Esophagus squamous epithelium (tissue), 5 donors: ENCODE measurements around the gene ACSS2. TPM values are rescaled to one million over a fixed set of nuclear protein-coding genes. Genes with fewer than 3 reads are reported as not detected.

Experiments
- DNase-seq: peaks from one replicate; lab custom pipeline; 2025; lab: John Stamatoyannopoulos, UW
- H3K27ac ChIP-seq, 4 donors: fragments of 200-600 bp; sonication (generic); one replicate each; pipeline ENCODE4 v1.5.1; 2016 to 2019; ENCODE audit warnings: mild to moderate bottlenecking in 1 of 4
- H3K27me3 ChIP-seq, 4 donors: fragments of 200-600 bp; sonication (generic); 1 replicate in 3 of 4; 2 replicates in 1 of 4; pipeline versions ENCODE4 v1.5.1 to v1.6.0; 2017 to 2021; ENCODE audit warnings: antibody characterized with exemption in 1 of 4
- H3K36me3 ChIP-seq, 3 donors: fragments of 200-600 bp; sonication (generic); one replicate each; pipeline ENCODE4 v1.5.1; 2016 to 2019
- H3K4me1 ChIP-seq, 3 donors: fragments of 200-600 bp; sonication (generic); one replicate each; pipeline ENCODE4 v1.5.1; 2017 to 2019
- H3K4me3 ChIP-seq, 4 donors: fragments of 200-600 bp; sonication (generic); 1 replicate in 3 of 4; 2 replicates in 1 of 4; pipeline ENCODE4 v1.5.1; 2016 to 2019; ENCODE audit warnings: mild to moderate bottlenecking in 2 of 4, moderate library complexity in 1 of 4
- H3K9me3 ChIP-seq, 3 donors: fragments of 200-600 bp; sonication (generic); one replicate each; pipeline ENCODE4 v1.5.1; 2016 to 2019
- POLR2A ChIP-seq, 4 donors: fragments of 450-650 bp; IDR thresholded peaks; one replicate each; pipeline ENCODE4 v1.6.1; 2017; ENCODE audit warnings: antibody characterized with exemption in 4 of 4, mild to moderate bottlenecking in 4 of 4, moderate library complexity in 3 of 4
- WGBS, 2 donors: methylation state at CpG; one replicate each; pipeline ENCODE4 v1.1.5; 2018; 5-methylcytosine and 5-hydroxymethylcytosine counted together
- intact Hi-C: fragments of 100-400 bp; cut with DNase I; formaldehyde crosslinking; loops from one replicate; pipeline ENCODE4 v1.15.0; 2022
- total RNA-seq, 4 donors: library from RNA; depleted of rRNA; stranded (reverse); fragments of >200 nt; gene quantifications; one replicate each; pipeline ENCODE4 v1.1.0, GENCODE V29; 2016
- TF ChIP-seq, protein P1 (sequence below), 6 experiments: fragments of 450-650 bp in 4 of 6; fragments of 200-600 bp in 2 of 6; sonication (generic) in 2 of 6; IDR thresholded peaks; one replicate each; pipeline ENCODE4 v1.5.1; 2016 to 2019; ENCODE audit warnings: antibody characterized with exemption in 6 of 6, mild to moderate bottlenecking in 4 of 6, moderate library complexity in 4 of 6
- donor health status: DM: yes; HTN: yes; CAD: no.

ACSS2 gene
- total RNA-seq, 4 donors from 2014 or later, result 29.5 to 69.1 (median 43.6) TPM

DNA sequence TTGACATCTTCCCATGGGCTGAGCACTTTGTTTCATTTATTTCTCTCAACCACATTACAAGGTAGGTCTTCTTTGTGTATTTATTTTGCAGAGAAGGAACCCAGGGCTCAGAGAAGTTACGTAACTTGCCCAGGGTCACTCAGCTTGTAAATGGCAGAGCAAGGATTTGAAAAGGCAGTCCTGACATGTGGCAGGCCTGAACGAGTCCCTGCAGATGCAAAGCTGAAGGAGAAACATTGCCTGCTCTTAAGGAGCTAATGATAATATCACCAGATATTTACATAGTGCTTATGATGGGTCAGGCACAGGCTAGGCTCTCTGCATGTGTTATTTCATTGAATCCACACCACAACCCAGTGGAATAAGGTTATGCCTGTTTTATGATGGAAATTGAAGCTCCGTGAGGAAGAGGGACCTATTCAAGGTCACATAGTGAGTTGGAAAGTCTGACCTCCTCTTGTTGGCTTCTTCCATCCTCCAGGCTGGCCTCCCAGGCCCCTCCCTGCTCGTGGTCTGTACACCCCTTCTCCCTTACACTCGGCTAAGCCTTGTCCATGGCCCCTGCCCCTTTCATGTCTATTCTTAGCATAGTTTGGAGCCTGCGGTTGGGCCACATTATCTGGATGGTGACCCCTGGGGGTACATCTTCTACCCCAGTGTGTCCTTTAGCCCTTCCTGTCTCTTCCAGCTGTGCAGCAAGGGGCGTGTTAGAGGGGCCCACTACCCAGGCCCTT, 91.8 kb downstream of the ACSS2 start:
- no peaks in the 10 kb centered on the region for H3K4me1 ChIP-seq
- intact Hi-C loops, result no loop called here
- H3K27ac ChIP-seq, result no peak overlapping the region
- DNase-seq, result no peak
- no peaks in the 10 kb centered on the region for H3K9me3 ChIP-seq
- no peaks in the 10 kb centered on the region for H3K27me3 ChIP-seq
- no peak overlapping the region for H3K4me3 ChIP-seq
- TF ChIP-seq, protein P1, sequence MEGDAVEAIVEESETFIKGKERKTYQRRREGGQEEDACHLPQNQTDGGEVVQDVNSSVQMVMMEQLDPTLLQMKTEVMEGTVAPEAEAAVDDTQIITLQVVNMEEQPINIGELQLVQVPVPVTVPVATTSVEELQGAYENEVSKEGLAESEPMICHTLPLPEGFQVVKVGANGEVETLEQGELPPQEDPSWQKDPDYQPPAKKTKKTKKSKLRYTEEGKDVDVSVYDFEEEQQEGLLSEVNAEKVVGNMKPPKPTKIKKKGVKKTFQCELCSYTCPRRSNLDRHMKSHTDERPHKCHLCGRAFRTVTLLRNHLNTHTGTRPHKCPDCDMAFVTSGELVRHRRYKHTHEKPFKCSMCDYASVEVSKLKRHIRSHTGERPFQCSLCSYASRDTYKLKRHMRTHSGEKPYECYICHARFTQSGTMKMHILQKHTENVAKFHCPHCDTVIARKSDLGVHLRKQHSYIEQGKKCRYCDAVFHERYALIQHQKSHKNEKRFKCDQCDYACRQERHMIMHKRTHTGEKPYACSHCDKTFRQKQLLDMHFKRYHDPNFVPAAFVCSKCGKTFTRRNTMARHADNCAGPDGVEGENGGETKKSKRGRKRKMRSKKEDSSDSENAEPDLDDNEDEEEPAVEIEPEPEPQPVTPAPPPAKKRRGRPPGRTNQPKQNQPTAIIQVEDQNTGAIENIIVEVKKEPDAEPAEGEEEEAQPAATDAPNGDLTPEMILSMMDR (IDR thresholded peaks at IDR 0.05), result no peak
- TF ChIP-seq POLR2A (IDR thresholded peaks at IDR 0.05), result no peak
- no peaks in the 10 kb centered on the region for H3K36me3 ChIP-seq
- 62 to 66% methylated on average over 6 to 7 of the region's 7 CpGs for WGBS, 2 donors

DNA sequence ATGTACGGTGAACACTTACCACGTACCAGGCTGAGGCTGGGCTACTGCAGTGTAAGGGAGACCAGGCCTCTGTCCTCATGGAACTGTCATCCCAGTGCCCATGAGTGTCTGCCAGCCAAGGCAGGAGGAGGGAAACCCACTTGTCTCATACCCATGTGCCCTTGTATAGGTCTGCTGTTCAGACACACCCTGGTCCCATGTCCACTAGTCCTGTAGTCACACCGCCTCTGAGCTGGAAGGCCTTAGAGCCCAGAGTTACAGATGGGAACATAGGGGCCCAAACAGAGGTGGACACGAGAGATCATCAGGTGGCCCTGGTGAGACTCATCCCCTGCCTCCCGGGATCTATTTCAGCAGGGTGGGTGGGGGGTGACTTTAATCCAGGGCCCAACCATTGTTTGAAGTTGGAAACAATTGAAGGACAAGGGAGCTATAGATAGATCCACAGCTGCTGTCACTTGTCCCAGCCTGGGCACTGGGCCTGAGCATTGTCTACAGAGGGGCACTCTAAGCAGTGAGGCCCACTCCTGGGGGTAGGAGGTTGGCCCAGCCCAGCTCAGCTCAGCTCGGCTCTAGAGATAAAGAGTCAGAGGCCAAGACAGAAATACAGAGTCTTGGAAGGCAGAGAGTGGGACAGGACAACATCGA, 93.9 kb downstream of the ACSS2 start:
- Histone ChIP-seq H3K36me3 (no peaks in the 10 kb centered on the region), H3K27me3 (no peaks in the 10 kb centered on the region), H3K4me1 (no peaks in the 10 kb centered on the region), H3K27ac (no peak overlapping the region), H3K9me3 (no peaks in the 10 kb centered on the region), H3K4me3 (no peak overlapping the region)
- intact Hi-C loops, result no loop called here
- 89 to 95% methylated on average over 4 to 6 of the region's 7 CpGs for WGBS, 2 donors
- no peak for TF ChIP-seq POLR2A (IDR thresholded peaks at IDR 0.05)
- TF ChIP-seq, protein P1 (IDR thresholded peaks at IDR 0.05), result no peak
- no peak for DNase-seq

DNA sequence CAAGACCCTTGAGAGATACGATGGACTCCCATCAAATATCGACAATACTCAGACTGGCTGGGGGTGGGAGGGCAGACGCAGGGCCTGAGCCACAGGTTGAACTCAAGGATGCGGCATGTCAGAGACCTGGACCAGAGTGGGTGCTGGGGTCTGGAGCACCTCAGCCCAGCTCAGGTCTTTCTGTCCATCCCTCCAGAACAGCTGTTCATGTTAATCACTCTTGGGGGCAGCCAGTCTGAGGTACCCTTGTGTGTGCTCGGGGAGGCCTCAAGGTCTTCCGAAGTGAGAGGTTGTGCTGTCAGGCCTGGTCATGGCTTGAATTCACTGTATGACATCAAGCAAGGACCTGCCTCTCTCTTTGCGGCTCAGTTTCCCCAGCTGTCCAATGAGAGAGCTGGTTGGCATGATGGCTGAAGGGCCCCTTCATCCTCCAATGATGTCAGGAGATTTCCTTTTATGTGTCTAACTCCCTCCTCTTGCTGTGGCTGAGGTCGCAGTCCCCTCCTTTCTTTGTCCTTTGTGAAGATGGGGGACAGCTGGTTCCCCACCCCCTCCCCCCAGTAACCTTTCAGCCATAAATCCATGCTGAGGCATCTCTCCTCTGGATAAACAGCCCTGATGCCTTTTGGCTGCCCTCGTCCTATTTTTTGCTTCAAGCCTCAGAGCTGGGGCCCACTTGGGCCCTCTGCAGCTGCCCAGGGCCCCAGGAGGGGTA, 94.6 kb downstream of the ACSS2 start:
- no peaks in the 10 kb centered on the region for H3K9me3 ChIP-seq
- no peak overlapping the region for H3K27ac ChIP-seq
- no peaks in the 10 kb centered on the region for H3K36me3 ChIP-seq
- H3K4me3 ChIP-seq, result no peak overlapping the region
- no peaks in the 10 kb centered on the region for H3K27me3 ChIP-seq
- intact Hi-C loops, result no loop called here
- no peak for DNase-seq
- WGBS, 2 donors, result 91 to 96% methylated on average over 8 of the region's 9 CpGs
- H3K4me1 ChIP-seq, result no peaks in the 10 kb centered on the region
- no peak for TF ChIP-seq POLR2A (IDR thresholded peaks at IDR 0.05)
- TF ChIP-seq, protein P1 (IDR thresholded peaks at IDR 0.05), result no peak

DNA sequence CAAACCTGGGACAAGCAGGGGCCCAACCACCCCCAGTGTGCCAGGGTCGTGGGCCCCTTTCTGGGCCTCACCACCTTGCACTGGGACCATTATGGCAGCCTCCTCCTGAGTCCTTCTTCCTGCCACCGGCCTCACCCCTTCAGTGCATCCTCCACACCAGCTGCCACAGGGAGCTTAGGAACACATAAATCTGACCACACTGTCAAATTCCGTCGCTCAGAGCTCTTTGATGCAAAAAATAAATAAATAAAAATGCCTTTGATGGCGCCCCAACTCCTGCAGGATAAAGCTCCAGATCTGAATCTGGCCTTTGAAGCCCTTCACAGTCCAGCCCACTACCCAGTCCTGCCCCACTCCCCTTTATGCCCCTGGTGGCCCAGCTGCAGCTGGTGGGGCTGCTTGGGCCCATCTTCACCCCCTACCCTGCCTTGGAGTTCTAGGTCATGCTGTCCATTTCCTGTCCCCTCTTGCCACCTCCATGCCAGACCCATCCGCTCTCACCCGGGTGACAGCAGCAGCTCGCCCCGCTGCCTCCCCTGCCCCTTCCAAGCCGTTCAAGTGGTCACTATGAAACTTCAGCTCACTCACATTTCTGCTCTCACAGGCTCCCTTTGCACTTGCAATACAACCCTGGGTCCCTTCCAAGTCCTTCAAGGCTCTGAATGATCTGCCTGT, 95.3 kb downstream of the ACSS2 start:
- WGBS, 2 donors, result 76 to 85% methylated on average over 7 to 10 of the region's 10 CpGs
- Histone ChIP-seq H3K27ac (no peak overlapping the region), H3K36me3 (no peaks in the 10 kb centered on the region), H3K9me3 (no peaks in the 10 kb centered on the region), H3K4me3 (no peak overlapping the region), H3K4me1 (no peaks in the 10 kb centered on the region), H3K27me3 (no peaks in the 10 kb centered on the region)
- intact Hi-C loops, result no loop called here
- no peak for DNase-seq
- no peak for TF ChIP-seq POLR2A (IDR thresholded peaks at IDR 0.05)
- TF ChIP-seq, protein P1 (IDR thresholded peaks at IDR 0.05), result no peak
